HL-60/S4 treated with phorbol 12-myristate 13-acetate at 8.2 ng/mL for 4 days and 3 days (cell line): ENCODE measurements around the gene FADS3.

Experiments
- in situ Hi-C: fragments of 300-500 bp; cut with MboI; formaldehyde crosslinking; loops from 2 replicates; pipeline ENCODE4 v1.15.0; 2022; ENCODE audit warnings: low sequenced_read_pairs

FADS3 gene, protein sequence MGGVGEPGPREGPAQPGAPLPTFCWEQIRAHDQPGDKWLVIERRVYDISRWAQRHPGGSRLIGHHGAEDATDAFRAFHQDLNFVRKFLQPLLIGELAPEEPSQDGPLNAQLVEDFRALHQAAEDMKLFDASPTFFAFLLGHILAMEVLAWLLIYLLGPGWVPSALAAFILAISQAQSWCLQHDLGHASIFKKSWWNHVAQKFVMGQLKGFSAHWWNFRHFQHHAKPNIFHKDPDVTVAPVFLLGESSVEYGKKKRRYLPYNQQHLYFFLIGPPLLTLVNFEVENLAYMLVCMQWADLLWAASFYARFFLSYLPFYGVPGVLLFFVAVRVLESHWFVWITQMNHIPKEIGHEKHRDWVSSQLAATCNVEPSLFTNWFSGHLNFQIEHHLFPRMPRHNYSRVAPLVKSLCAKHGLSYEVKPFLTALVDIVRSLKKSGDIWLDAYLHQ

DNA sequence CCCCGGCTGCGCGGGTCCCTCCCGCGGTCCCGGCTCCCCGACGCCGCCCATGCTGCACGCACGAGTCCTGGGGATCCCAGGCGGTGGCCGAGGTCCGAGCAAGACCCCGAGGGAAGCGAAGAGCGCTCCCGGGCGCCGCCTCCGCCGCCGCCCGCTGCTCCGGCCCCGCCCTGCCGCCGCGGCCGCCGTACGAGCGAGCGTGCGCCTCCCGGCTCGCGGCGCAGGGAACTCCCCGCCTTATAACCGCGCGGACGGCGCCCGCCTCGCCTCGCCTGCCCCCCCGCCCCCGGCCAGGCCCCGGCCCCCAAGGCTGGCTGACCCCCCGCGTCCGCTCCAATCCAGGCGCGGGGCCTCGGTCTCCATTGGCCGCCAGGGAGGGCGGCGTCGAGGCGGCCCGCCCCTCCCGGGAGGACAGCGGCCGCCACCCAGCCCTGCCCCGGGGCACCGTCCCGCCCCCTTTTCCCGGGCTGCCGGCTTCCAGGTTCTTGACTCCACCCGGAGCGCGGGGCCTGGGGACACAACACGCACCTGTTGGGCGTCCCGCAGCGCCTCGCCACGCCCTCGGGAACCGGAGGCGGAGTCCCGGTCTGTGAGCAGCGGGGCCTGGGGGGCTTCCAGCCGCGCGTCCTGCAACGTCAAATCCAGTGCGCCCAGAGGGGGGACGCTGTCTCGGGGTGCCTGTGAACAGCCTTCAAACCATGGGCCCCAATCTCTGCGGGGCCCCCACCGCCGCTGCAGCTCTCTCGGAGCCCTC, at the start of gene FADS3:
FADS3 (minus strand) TSS at position 215 of the 754 bp plus-strand sequence; CDS start at position 51, 164 bp downstream.
- in situ Hi-C loops = no loop called here

DNA sequence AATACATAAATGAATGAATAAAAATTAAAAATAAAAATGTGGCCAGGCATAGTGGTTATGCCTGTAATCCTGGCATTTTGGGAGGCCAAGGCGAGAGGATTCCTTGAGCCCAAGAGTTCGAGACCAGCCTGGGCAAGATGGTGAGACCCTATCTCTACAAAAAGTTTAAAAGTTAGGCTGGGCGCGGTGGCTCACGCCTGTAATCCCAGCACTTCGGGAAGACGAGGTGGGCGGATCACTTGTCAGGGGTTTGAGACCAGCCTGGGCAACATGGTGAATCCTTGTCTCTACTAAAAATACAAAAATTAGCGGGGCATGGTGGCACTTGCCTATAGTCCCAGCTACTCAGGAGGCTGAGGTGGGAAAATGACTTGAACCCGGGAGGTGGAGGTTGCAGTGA, 49.1 kb upstream of the FADS3 start:
- in situ Hi-C loops = no loop called here

DNA sequence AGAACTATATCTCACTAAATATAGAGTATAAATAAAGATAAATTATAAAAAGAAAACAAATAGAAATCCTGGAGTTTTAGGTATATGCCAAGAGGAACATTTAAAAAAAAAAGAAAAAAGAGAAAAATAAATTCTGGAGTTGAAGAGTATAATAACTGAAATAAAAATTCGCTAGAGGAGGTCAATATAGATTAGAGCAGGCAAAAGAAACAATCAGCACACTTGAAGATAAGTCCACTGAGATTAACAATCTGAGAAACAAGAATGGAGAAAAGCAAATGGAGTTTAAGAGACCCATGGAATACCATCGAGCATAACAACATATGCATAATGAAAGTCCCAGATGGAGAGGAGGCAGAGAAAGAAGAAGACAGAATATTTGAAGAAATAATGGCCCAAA, 44.5 kb upstream of the FADS3 start:
- in situ Hi-C loops = no loop called here

DNA sequence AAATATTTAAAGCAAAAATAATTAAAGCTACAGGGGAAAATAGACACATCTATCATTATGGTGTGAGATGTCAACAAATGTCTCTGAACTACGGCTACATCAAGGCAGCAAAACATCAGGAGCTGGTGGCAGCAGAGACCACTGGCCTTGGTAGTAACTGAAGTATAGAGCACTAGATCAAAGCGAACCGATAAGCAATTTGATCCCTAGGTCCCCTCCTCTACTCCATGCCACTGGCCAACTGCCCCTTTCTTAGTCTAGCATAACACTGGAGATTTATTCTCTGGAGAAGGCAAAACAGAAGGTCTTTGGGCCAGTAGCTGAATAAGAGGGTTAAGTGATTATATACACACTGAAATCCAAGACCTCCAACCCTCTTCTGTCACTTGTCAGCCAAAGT, 39.6 kb upstream of the FADS3 start:
- in situ Hi-C loops = no loop called here

DNA sequence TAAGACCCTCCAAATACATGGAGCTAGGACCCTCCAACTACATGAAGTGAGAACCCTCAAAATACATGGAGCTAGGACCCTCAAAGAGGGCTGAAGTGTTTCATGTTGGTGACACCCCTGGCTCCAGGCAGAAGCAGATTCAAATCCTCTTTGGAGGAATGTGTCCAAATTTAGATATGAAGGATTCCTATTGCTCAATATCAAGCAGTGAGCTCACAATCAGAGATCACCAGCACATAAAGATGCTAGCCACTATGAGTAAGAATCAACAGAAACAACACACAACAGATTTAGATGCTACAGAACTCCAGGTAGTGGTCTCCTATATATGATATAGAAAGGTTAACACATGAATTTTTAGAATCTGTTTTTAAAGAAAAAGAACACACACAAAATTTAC, 37.3 kb upstream of the FADS3 start:
- in situ Hi-C loops = no loop called here

DNA sequence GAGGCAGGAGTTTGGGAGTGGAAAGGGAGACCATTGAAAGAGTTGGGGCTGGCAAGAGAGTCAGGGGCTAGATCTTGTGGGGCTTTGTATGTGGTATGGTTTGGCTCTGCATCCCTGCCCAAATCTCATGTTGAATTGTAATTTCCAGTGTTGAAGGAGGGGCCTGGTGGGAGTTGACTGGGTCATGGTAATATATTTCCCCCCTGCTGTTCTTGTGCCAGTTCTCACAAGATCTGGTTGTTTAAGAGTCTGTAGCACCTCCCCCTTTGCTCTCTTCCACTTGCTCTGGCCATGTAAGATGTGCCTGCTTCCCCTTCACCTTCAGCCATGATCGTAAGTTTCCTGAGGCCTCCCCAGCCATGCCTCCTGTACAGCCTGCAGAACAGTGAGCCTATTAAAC, 36.2 kb upstream of the FADS3 start:
- in situ Hi-C loops = no loop called here

DNA sequence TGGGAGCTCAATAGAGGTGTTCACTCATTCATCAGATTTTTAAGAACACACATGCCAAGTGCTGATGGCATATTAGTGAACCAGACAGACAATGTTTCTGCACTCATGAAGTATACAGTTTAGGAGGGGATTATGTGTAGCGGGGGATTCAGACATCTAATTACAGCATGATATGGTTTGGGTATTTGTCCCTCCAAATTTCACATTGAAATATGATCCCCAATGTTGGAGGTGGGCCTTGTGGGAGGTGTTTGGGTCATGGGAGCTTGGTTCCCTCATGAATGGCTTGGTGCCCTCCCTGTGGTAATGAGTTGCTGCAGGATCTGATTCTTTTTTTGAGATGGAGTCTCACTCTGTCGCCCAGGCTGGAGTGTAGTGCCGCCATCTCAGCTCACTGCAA, 34.9 kb upstream of the FADS3 start:
- in situ Hi-C loops = no loop called here

DNA sequence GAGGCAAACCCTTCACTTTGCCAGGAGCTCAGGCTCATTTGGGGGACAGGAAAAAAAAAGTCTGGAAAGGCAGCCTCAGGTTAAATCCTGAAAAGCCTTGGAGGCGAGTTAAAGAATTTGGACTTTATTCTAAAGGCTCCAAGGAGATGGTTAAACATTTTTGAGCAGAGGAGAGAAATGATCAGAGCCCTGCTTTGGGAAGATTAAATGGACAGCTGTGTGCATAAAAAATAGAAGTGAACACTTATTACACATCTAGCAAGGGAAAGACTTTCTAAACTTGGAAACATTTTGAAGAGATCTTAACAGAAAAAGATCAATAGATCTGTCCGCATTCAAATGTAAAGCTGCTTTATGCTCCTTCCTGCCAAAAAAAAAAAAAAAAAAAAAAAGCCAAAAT, 34.4 kb upstream of the FADS3 start:
- in situ Hi-C loops = no loop called here

DNA sequence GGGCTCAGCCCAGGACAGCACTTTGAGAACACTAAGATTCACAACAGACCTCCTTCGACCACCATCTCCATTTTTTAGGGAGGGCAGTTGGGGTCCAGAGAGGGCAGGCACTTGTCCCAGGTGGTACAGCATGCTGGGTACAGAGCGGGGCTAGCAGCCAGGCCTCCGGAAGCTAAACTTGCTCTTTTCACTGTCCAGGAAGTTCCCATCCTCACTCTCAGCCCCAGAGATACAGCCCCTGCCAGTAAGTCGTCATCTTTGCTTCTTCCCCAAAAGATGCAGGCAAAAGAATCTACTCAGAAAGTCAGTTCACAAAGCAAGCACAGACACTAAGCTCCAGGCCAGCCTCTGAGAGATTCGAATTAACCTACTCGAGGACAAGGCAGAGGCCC, 32.7 kb upstream of the FADS3 start:
- in situ Hi-C loops = no loop called here

DNA sequence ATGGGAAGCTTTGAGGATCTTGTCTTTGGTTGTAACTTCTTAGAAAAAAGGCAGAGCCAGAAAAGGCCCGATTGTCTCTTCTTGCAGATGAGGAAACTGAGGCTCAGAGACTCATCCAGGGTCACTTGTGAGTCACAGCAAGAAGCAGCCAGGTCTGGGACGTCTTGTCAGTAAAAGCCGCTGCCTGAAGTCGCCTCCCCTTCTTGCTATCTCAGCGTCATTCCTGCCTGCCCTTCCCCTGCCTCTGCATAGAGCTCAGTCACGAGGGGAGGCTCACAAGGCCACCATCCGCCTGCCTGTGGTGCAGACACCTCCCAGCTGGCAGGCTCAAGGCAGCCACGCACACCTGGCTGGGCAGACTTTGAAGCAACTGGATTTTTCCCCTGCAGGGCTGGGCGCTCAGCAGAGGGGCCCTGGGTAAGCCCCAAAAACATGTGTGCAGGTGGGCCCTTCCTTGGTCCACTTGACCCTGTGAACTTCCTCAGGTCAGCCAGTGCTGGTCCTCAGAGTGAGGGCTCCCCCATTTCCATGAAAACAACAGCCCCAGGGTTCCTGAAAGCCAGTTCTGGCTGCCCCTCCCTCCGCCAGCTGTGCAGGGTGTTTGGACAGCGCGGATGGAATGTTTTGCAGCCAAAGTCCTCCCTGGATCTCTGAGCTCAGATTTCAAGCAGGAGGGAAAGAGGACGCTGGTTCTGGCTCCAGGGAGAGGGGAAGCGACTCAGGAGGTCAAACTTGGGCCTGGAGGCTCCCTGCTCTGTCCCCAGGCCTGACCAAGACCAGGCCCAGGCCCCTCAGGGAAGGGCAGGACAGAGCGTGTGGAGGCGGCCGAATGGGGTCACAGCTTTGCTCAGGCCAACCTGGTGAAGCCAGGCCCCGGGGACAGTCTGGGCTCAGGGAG, 32.1 kb upstream of the FADS3 start:
- in situ Hi-C loops = no loop called here

DNA sequence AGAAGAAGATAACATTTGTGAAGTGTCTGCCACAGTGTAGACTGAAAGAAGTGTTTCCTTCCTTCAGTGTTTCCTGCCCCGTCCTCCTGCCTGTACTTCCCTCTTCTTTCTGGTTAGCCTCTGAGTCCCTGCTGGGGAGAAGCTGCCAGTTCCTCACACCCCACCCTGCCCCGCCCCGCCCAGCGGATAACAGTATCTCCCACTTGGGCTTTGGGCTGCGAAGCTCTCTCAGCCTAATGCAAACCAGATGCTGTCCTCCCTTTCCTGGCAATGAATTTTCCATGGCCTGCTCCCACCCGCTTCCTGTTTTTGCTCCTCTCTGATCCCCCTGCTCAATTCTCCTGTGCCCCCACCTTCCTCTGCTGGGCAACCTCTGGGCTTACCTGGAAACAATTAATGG, 31.2 kb upstream of the FADS3 start:
- in situ Hi-C loops = no loop called here

DNA sequence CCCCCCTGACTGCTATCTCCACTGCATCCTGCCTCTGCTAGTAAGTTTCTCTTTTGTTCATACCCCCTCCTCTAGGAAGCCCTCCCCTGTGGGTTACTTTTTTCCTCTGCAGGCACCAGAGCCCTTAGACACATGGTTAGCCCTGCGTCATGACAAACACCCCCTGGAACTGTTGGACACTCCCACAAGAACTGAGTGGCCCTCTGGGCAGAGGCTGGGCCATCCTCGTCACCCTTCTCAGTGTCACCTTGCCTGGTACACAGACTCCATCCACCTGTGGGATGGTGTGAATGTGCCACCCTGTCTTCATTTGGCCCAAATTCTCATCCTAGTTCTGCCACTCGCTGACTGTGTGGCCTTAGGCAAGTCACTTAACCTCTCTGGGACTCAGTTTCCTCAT, 30.1 kb upstream of the FADS3 start:
- in situ Hi-C loops = no loop called here

DNA sequence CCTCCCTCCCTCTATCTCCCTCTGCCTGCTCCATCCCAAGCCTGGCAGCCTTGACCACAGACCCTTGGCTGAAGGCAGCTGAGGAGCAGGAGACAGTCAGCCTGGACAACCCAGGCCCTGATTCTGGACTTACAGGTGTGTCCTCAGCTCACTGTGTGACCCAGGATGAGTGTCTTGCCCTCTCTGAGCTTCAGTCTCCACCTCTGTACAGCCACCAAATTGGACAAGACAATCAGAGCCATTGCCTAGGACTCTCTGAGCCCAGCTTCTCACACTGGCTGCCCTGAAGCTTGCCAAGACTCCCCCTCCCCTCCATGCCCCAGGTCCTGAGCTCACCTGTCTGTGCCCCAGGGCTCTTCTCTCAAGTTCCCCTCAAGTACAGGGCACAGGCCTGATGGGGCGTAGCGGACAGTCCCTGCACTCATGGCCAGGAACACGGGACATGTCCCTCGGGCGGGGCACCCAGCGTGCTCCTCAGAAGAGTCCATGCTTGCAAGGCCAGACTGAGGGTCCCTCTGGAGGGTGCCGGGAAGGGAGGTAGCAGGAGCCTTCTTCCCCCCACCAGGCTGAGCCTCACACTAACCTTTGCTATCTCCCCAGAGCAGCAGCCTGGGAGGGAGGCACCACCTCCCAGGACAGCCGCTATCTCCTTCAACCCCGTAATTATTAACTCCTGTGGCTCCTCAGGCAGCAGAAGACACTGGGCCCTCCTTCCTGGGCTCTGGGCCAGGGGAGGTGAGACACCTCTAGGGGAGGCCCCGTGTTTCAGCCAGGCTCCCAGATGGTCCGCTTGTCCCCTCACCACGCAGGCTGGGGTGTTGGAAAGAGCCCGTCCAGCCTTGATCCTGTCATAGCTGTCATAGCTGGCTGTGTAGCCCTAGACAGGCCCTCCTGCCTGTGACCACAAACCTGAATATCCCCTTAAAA, 28.6 kb upstream of the FADS3 start:
- in situ Hi-C loops = no loop called here

DNA sequence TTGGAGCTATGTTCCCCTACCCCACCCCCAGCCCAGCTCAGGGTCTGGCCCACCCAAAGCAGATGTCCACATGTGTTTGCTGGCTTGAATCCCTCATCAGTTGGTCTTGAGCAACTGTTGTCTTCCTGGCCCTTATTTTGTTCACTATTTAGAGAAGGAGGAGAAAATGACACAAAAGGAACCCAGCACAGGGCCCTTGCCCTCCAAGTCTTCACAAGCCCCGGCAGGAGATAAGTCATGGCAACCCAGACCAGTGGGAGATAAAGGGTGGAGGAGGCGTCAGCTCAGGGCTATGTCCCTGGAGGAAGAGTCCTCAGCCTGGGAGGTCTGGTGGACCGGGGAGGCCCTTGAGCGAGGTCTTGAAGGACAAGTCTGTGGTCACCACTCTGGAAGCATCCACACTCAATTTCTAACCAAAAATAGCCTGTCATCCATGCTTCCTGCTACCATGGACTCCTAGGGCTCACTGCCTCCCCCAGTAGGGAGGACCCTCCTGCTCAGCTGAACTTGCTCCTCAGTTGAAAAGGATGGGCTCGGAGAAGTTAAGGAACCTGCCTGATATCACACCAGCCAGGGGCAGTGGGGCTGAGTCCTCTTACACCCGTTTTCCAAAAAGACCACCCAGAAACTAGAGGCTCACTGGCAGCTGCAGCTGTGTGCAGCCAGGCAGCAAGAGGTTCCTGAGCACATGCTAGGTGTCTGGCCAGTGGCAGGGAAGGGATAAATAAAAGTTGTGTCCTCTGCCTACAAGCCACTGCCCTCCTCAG, 27.8 kb upstream of the FADS3 start:
- in situ Hi-C loops = no loop called here

DNA sequence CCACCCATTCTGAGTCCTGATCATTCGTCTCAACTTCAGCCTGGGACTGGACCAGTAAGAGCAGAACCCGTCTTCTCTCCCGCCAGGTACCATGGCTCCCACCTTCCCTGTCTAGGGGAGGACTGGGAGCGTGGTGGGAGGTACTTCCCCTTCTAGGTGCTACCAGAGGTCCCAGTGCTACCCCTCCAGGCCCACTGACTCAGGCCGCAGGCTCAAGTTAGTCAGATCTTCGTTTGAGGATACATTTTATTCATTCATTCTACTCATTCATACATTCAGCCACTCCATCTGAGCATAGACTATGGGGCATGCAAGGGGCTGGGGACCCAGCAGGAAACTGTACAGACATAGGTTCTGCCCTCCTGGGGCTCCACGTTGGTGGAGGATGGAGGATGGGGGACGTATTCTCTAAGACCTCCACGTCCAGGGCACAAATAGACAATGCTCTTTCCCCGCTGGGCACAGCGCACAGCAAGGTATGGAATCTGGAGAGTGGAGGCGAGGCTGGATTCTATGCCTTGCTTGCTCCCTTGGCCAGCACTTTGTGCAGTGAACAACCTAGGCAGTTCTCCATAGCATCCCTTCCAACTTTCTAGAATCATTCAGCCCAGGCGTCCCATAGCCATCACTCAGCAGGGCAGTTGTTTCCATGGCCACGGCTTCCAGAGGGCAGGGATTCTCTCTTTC, 27.0 kb upstream of the FADS3 start:
- in situ Hi-C loops = no loop called here

DNA sequence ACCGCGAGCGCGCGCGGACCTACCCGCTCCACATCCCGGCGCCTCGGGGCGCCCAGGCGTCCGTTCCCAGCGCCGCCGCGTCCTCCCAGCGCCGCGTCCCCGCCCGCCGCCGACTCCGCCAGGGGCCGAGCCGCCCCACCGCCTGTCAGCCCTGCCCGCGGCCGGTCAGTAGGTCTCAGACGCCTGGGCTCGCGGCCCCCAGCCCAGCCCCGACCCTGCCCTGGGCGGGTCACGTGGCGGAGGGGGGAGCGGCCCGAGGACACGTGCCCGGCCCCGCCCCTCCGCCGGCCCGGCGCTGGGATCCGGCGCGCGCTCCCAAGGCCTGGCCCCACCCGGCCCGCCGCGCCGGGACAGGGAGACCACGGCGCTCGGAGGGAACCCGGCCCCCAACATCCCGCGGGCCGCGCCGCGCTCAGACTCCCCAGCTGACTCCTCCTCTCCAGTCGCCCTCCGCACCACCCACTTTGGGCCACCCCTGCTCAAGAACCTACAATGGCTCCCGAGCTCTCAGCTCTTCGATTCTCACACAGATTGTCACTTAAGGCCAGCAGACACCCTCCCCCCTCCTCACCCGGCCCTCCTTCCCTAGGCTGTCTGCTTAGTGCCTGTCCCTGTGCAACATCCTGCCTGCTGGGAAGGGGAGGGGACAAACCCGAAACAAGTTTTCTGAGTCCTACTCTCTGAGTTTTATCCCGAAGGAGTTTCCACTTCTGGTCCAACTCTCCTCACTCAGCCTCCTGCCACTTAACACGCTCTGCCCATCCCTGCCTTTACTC, 26.2 kb upstream of the FADS3 start, which contains the start of gene RAB3IL1:
RAB3IL1 (minus strand) TSS at position 233 of the 776 bp plus-strand sequence; CDS start at position 34, 199 bp downstream.
- in situ Hi-C loops = no loop called here

DNA sequence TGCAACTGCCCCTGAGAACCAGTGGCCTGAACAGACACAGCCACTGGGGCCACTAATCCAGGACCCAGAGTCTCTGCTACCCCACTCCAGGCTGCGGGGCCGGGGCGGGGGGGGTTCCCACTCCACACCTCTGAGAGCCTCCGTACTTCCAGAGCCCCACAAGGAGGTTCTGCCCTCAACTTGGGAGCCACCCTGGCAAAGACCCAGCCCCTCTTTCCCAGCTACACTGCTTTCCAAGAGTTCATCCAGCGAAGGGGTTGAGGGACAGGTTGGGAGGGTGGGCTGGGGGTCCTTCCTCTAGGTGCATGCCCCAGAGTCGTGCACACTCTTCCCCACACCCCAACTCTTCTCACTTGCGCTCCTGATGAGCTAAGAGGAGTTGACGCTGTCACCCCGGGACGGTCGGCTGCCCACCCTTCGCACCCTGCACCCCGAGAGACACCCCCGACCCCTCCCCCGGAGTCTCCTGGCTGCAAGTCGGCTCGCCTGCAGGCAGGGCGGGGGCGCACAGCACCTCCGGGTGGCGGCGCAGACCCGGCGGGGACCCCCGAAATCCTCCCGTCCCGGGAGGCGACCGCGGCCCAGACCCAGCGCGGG, 25.5 kb upstream of the FADS3 start:
- in situ Hi-C loops = no loop called here
